IMR-90 (cell line): ENCODE results near the gene ZSCAN10. TPM values are rescaled to one million over a fixed set of nuclear protein-coding genes. Genes with fewer than 3 reads are reported as not detected.

Experiments used
- ATAC-seq: fragments of 200-7000 bp; cut with Tn5 transposase; 2 replicates; pipeline ENCODE4 v1.9.1; 2020; ENCODE audit warnings: low read depth, mild to moderate bottlenecking, moderate library complexity
- BruUV-seq: library from RNA; stranded (reverse); fragments of 400-500 nt; replicated peaks from 2 replicates; lab custom pipeline; 2021; lab: Mats Ljungman, UMichigan
- CTCF ChIA-PET: fragments of 300-600 bp; formaldehyde crosslinking; extraction: SDS; loops from one replicate; lab custom pipeline; 2021; ENCODE audit warnings: antibody characterized with exemption; lab: Yijun Ruan, JAX
- POLR2A ChIA-PET: fragments of 300-600 bp; sonication (Branson Sonifier 250); formaldehyde crosslinking; loops from one replicate; lab custom pipeline; 2022; ENCODE audit warnings: antibody characterized with exemption; ENCODE audit not compliant: unreplicated experiment; lab: Charles Lee
- DNase-seq: peaks from one replicate; pipeline ENCODE4 v3.0.0; 2013
- H2AFZ ChIP-seq: replicated peaks from 2 replicates; pipeline ENCODE3; 2013; ENCODE audit warnings: low read length, mild to moderate bottlenecking; ENCODE audit not compliant: poor library complexity
- H2AK5ac ChIP-seq: 2 replicates; pipeline ENCODE4 v1.6.1; 2013; ENCODE audit warnings: low read depth, low read length, inconsistent platforms
- H2AK9ac ChIP-seq: replicated peaks from 2 replicates; pipeline ENCODE3; 2013; ENCODE audit warnings: mild to moderate bottlenecking, low read depth, low read length, moderate library complexity; ENCODE audit not compliant: poor library complexity
- H2BK120ac ChIP-seq: 2 replicates; pipeline ENCODE4 v1.6.1; 2013; ENCODE audit warnings: low read depth, low read length, inconsistent platforms
- H2BK15ac ChIP-seq: 3 replicates; pipeline ENCODE4 v1.6.1; 2013; ENCODE audit warnings: low read depth, low read length, inconsistent platforms
- H2BK20ac ChIP-seq: 2 replicates; pipeline ENCODE4 v1.6.1; 2013; ENCODE audit warnings: low read depth, mild to moderate bottlenecking, inconsistent platforms, low read length, moderate library complexity
- H2BK5ac ChIP-seq: 2 replicates; pipeline ENCODE4 v1.6.1; 2013; ENCODE audit warnings: mild to moderate bottlenecking, low read depth, low read length, inconsistent platforms; ENCODE audit not compliant: poor library complexity, severe bottlenecking
- H3K14ac ChIP-seq: replicated peaks from 2 replicates; pipeline ENCODE4 v1.6.1; 2013; ENCODE audit warnings: low read depth, low read length, inconsistent platforms
- H3K18ac ChIP-seq: 2 replicates; pipeline ENCODE4 v1.6.1; 2013; ENCODE audit warnings: low read depth, low read length, control low read depth
- H3K23ac ChIP-seq: 2 replicates; pipeline ENCODE4 v1.6.1; 2013; ENCODE audit warnings: low read depth, low read length, inconsistent platforms
- H3K27ac ChIP-seq: 2 replicates; pipeline ENCODE4 v1.5.1; 2013; ENCODE audit warnings: mild to moderate bottlenecking, control low read depth, low read length; ENCODE audit not compliant: insufficient read depth
- H3K27me3 ChIP-seq: 2 replicates; pipeline ENCODE4 v1.6.1; 2013; ENCODE audit warnings: low read length; ENCODE audit not compliant: control insufficient read depth, insufficient read depth
- H3K36me3 ChIP-seq: 2 replicates; pipeline ENCODE4 v1.6.1; 2013; ENCODE audit warnings: low read length, mixed read lengths; ENCODE audit not compliant: control insufficient read depth, insufficient read depth
- H3K4ac ChIP-seq: 2 replicates; pipeline ENCODE4 v1.6.1; 2013; ENCODE audit warnings: low read depth, low read length, inconsistent platforms
- H3K4me1 ChIP-seq: 2 replicates; pipeline ENCODE4 v1.6.1; 2013; ENCODE audit warnings: low read length, mixed read lengths; ENCODE audit not compliant: control insufficient read depth, insufficient read depth
- H3K4me2 ChIP-seq: 2 replicates; pipeline ENCODE4 v1.6.1; 2013; ENCODE audit warnings: low read depth, mild to moderate bottlenecking, control low read depth, low read length, moderate library complexity
- H3K4me3 ChIP-seq: 2 replicates; pipeline ENCODE4 v1.5.1; 2013; ENCODE audit warnings: low read depth, mild to moderate bottlenecking, control low read depth, low read length, moderate library complexity; ENCODE audit not compliant: insufficient read depth
- H3K56ac ChIP-seq: 2 replicates; pipeline ENCODE4 v1.6.1; 2013; ENCODE audit warnings: low read length, inconsistent platforms; ENCODE audit not compliant: insufficient read depth; ENCODE audit errors: extremely low read depth
- H3K79me1 ChIP-seq, 2 experiments: 2 replicates each; pipeline ENCODE4 v1.6.1; 2013; ENCODE audit warnings: low read length in 2 of 2, inconsistent platforms in 1 of 2, low read depth in 1 of 2
- H3K9ac ChIP-seq: 2 replicates; pipeline ENCODE4 v1.6.1; 2013; ENCODE audit warnings: low read depth, low read length, control low read depth
- H3K9me1 ChIP-seq: 2 replicates; pipeline ENCODE4 v1.6.1; 2013; ENCODE audit warnings: low read length, inconsistent platforms; ENCODE audit not compliant: insufficient read depth
- H3K9me3 ChIP-seq: 2 replicates; pipeline ENCODE4 v1.6.1; 2013; ENCODE audit warnings: low read length; ENCODE audit not compliant: control insufficient read depth, insufficient read depth
- H4K20me1 ChIP-seq: 2 replicates; pipeline ENCODE4 v1.6.1; 2013; ENCODE audit warnings: low read length, inconsistent platforms; ENCODE audit not compliant: insufficient read depth
- H4K5ac ChIP-seq: 2 replicates; pipeline ENCODE4 v1.6.1; 2013; ENCODE audit warnings: mild to moderate bottlenecking, low read depth, low read length, control low read depth
- H4K8ac ChIP-seq, 2 experiments: 2 replicates each; pipeline ENCODE4 v1.6.1; 2013; ENCODE audit warnings: low read depth in 2 of 2, low read length in 2 of 2, control low read depth in 1 of 2, inconsistent platforms in 1 of 2
- H4K91ac ChIP-seq: 2 replicates; pipeline ENCODE4 v1.6.1; 2013; ENCODE audit warnings: low read depth, low read length, inconsistent platforms; ENCODE audit not compliant: insufficient read depth
- CHD1 ChIP-seq: IDR thresholded peaks from 2 replicates; pipeline ENCODE4 v1.6.1; 2012; ENCODE audit warnings: low read depth, low read length, improper control_type of control experiment
- MXI1 ChIP-seq: IDR thresholded peaks from 2 replicates; pipeline ENCODE4 v1.6.1; 2012; ENCODE audit warnings: low read depth, mild to moderate bottlenecking, low read length, moderate library complexity, borderline replicate concordance
- POLR2A ChIP-seq: IDR thresholded peaks from 2 replicates; pipeline ENCODE4 v1.6.1; 2012; ENCODE audit warnings: mild to moderate bottlenecking, low read depth, low read length
- SMC3 ChIP-seq: fragments of 150-350 bp; IDR thresholded peaks from 2 replicates; pipeline ENCODE4 v1.6.1; 2016; ENCODE audit warnings: low read depth, mild to moderate bottlenecking, antibody characterized with exemption, low read length, moderate library complexity
- WGBS, 2 experiments: methylation state at CpG; one replicate each; pipeline versions ENCODE4 v1.1.5 to v1.1.7; 2013; ENCODE audit warnings: missing lambda C conversion rate in 2 of 2; ENCODE audit not compliant: insufficient read length in 1 of 2; ENCODE audit errors: extremely low coverage in 2 of 2; 5-methylcytosine and 5-hydroxymethylcytosine counted together
- dilution Hi-C: fragments of 300-500 bp; cut with HindIII; formaldehyde crosslinking; loops from one replicate; pipeline ENCODE4 v1.14.3; 2018; ENCODE audit warnings: low sequenced_read_pairs; ENCODE audit not compliant: unreplicated experiment
- in situ Hi-C: fragments of 300-500 bp; cut with MboI; formaldehyde crosslinking; loops from 3 replicates; pipeline ENCODE4 v1.14.3; 2019; ENCODE audit warnings: low sequenced_read_pairs, inconsistent platforms, mixed read lengths
- intact Hi-C: fragments of 100-400 bp; cut with micrococcal nuclease; formaldehyde crosslinking; loops from 2 replicates; pipeline ENCODE4 v1.10.0; 2022
- polyA plus RNA-seq, 3 experiments: library from polyadenylated mRNA; depleted of rRNA; stranded (reverse); fragments of >200 nt; gene quantifications; 2 replicates each; pipeline ENCODE4 v1.2.3, GENCODE V29; 2012; ENCODE audit warnings: low replicate concordance in 1 of 3
- total RNA-seq: library from RNA; depleted of rRNA; stranded (reverse); fragments of >200 nt; gene quantifications from 2 replicates; pipeline ENCODE4 v1.2.3, GENCODE V29; 2012
- TF ChIP-seq, protein P1 (sequence below): fragments of 150-350 bp; IDR thresholded peaks from 2 replicates; pipeline ENCODE4 v1.6.1; 2016; ENCODE audit warnings: low read depth, mild to moderate bottlenecking, low read length, moderate library complexity, borderline replicate concordance
- TF ChIP-seq, protein P2 (sequence below): fragments of 150-350 bp; IDR thresholded peaks from 2 replicates; pipeline ENCODE4 v1.6.1; 2017; ENCODE audit warnings: mild to moderate bottlenecking, antibody characterized with exemption, low read length, low read depth
- TF ChIP-seq, protein P3 (sequence below): conservative IDR thresholded peaks from 2 replicates; pipeline ENCODE4 v1.5.1; 2012; ENCODE audit warnings: mild to moderate bottlenecking, low read depth, low read length, improper control_type of control experiment

ZSCAN10 gene
- total and polyA plus RNA-seq, 2 of the 4 experiments (the other 2 are of a cell fraction): not detected

DNA sequence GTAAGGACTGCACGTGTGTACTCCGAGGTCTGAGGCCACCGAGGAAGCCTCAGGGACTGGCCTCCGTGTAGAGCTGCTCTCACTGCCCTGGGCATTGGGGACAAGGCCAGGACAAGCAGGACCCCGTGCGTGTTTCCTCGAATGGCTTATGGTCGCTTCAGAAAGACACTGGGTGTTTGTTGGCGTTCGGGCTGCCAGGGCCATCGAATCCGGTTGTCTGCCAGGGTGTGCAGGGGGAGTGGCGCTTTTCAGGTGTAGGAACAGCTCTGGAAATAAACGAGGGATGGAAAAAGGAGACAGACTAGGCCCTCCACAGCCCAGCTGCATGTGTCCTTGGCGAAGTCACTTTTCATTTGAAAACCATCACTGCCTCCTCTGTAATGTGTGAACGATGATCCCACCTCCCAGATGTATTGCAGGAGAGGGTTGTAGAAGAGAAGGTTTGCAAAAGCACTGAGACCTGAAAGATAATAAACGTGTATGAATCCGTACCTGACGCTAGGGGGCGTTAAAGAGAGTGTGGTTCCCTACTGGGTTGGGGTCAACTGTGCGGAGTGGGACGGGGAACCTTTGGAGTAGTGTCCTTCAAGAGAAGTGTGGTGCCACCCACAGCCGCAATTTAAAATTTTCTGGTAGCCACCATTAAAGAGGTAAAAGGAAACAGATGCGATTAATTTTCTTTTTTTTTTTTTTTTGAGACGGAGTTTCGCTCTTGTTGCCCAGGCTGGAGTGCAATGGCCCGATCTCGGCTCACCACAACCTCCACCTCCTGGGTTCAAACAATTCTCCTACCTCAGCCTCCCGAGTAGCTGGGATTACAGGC lies 2.1 kb upstream of the ZSCAN10 start:
- Histone ChIP-seq H3K79me1 (no peaks in the 10 kb centered on the region), H3K9me1 (peaks cover 22% of the 10 kb centered on the region), H3K14ac (no peak overlapping the region), H4K8ac (peak overlapping the region; percentile 75 to 89; a peak in 3 of 4 replicates), H2AK9ac (peak overlapping the region; percentile 65), H3K4me1 (peaks cover 3% of the 10 kb centered on the region), H3K18ac (no peak overlapping the region), H3K9ac (no peak overlapping the region), H2AFZ (peak overlapping the region; percentile 52), H3K27me3 (peaks cover 25% of the 10 kb centered on the region), H3K27ac (no peak overlapping the region), H3K9me3 (no peaks in the 10 kb centered on the region), H3K4me3 (no peak overlapping the region), H2BK5ac (no peak overlapping the region), H3K23ac (no peak overlapping the region), H4K91ac (no peak overlapping the region), H2BK15ac (no peak overlapping the region), H4K5ac (no peak overlapping the region), H4K20me1 (no peaks in the 10 kb centered on the region), H3K56ac (no peak overlapping the region), H2AK5ac (peak overlapping the region; percentile 33; the same call in 1 of the 2 replicates), H2BK20ac (no peak overlapping the region), H2BK120ac (no peak overlapping the region), H3K4me2 (no peak overlapping the region), H3K4ac (no peak overlapping the region), H3K36me3 (no peaks in the 10 kb centered on the region)
- no TSS peak for BruUV-seq
- TF ChIP-seq CHD1 (no peak), SMC3 (no peak), MXI1 (no peak), POLR2A (no peak)
- TF ChIP-seq, protein P1, sequence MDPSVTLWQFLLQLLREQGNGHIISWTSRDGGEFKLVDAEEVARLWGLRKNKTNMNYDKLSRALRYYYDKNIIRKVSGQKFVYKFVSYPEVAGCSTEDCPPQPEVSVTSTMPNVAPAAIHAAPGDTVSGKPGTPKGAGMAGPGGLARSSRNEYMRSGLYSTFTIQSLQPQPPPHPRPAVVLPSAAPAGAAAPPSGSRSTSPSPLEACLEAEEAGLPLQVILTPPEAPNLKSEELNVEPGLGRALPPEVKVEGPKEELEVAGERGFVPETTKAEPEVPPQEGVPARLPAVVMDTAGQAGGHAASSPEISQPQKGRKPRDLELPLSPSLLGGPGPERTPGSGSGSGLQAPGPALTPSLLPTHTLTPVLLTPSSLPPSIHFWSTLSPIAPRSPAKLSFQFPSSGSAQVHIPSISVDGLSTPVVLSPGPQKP: no peak
- TF ChIP-seq, protein P2, sequence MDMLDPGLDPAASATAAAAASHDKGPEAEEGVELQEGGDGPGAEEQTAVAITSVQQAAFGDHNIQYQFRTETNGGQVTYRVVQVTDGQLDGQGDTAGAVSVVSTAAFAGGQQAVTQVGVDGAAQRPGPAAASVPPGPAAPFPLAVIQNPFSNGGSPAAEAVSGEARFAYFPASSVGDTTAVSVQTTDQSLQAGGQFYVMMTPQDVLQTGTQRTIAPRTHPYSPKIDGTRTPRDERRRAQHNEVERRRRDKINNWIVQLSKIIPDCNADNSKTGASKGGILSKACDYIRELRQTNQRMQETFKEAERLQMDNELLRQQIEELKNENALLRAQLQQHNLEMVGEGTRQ: no peak
- TF ChIP-seq, protein P3, sequence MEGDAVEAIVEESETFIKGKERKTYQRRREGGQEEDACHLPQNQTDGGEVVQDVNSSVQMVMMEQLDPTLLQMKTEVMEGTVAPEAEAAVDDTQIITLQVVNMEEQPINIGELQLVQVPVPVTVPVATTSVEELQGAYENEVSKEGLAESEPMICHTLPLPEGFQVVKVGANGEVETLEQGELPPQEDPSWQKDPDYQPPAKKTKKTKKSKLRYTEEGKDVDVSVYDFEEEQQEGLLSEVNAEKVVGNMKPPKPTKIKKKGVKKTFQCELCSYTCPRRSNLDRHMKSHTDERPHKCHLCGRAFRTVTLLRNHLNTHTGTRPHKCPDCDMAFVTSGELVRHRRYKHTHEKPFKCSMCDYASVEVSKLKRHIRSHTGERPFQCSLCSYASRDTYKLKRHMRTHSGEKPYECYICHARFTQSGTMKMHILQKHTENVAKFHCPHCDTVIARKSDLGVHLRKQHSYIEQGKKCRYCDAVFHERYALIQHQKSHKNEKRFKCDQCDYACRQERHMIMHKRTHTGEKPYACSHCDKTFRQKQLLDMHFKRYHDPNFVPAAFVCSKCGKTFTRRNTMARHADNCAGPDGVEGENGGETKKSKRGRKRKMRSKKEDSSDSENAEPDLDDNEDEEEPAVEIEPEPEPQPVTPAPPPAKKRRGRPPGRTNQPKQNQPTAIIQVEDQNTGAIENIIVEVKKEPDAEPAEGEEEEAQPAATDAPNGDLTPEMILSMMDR: peak; percentile 45
- DNase-seq (no peak), ATAC-seq (no peak)
- in situ Hi-C loops (loop anchor here (5.0 kb wide), 1 partner anchor 39 kb away; no protein-coding TSS in a partner anchor), intact Hi-C loops (no loop called here), dilution Hi-C loops (no loop called here)
- POLR2A ChIA-PET: no interaction called here
- 44% methylated on average over 8 of the region's 29 CpGs; no CpG with 5 or more reads in 1 of the 2 experiments for WGBS, 2 experiments
- CTCF ChIA-PET: interaction anchor here (0.6 kb wide), 1 partner anchor 54 kb away, joined by 3 read pairs; no protein-coding TSS in a partner anchor
